ENCODE results near the gene LSAMP.

- TF ChIP-seq, protein P1, sequence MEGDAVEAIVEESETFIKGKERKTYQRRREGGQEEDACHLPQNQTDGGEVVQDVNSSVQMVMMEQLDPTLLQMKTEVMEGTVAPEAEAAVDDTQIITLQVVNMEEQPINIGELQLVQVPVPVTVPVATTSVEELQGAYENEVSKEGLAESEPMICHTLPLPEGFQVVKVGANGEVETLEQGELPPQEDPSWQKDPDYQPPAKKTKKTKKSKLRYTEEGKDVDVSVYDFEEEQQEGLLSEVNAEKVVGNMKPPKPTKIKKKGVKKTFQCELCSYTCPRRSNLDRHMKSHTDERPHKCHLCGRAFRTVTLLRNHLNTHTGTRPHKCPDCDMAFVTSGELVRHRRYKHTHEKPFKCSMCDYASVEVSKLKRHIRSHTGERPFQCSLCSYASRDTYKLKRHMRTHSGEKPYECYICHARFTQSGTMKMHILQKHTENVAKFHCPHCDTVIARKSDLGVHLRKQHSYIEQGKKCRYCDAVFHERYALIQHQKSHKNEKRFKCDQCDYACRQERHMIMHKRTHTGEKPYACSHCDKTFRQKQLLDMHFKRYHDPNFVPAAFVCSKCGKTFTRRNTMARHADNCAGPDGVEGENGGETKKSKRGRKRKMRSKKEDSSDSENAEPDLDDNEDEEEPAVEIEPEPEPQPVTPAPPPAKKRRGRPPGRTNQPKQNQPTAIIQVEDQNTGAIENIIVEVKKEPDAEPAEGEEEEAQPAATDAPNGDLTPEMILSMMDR (IDR thresholded peaks at IDR 0.05) = no peak
- TF ChIP-seq POLR2A (IDR thresholded peaks at IDR 0.05) = no peak
- TF ChIP-seq POLR2AphosphoS5 (IDR thresholded peaks at IDR 0.05) = no peak
Observed at GRCh38 chr3:115918900-115919299, 526.4 kb downstream of the LSAMP start.
